Upper lobe of left lung (tissue), 4 donors: ENCODE results near the gene OR1Q1.

Experiments used
- EP300 ChIP-seq, 4 donors: sonication (generic); formaldehyde crosslinking; IDR thresholded peaks; one replicate each; pipeline ENCODE4 v1.5.1; 2017; ENCODE audit warnings: antibody characterized with exemption in 4 of 4, control low read depth in 2 of 4
- POLR2A ChIP-seq, 4 donors: fragments of 450-650 bp; IDR thresholded peaks; one replicate each; pipeline ENCODE4 v1.5.1; 2016 to 2017; ENCODE audit warnings: antibody characterized with exemption in 4 of 4, mild to moderate bottlenecking in 2 of 4
- POLR2AphosphoS5 ChIP-seq, 2 donors: sonication (generic); formaldehyde crosslinking; IDR thresholded peaks; one replicate each; pipeline ENCODE4 v1.5.1; 2017; ENCODE audit warnings: antibody characterized with exemption in 2 of 2
- TF ChIP-seq, protein P1 (sequence below), 6 experiments: fragments of 450-650 bp in 4 of 6; fragments of 200-600 bp in 2 of 6; sonication (generic) in 2 of 6; IDR thresholded peaks; one replicate each; pipeline ENCODE4 v1.5.1; 2016 to 2019; ENCODE audit warnings: antibody characterized with exemption in 6 of 6

DNA sequence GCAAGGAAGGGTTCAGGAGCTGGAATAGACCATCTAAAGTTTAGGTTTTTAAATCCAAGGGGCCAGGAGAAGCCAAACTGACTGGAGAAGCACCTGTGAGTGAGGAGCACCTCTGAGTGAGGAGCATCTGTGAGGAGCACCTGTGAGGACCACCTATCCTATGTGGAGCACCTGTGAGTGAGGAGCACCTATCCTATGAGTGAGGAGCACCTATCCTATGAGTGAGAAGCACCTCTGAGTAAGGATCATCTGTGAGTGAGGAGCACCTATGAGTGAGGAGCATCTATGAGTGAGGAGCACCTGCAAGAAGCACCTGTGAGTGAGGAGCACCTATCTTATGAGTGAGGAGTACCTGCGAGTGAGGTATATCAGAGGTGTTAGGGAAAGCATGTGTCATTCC is 8.0 kb upstream of the OR1Q1 start:
- no peak for TF ChIP-seq EP300 (IDR thresholded peaks at IDR 0.05)
- TF ChIP-seq, protein P1, sequence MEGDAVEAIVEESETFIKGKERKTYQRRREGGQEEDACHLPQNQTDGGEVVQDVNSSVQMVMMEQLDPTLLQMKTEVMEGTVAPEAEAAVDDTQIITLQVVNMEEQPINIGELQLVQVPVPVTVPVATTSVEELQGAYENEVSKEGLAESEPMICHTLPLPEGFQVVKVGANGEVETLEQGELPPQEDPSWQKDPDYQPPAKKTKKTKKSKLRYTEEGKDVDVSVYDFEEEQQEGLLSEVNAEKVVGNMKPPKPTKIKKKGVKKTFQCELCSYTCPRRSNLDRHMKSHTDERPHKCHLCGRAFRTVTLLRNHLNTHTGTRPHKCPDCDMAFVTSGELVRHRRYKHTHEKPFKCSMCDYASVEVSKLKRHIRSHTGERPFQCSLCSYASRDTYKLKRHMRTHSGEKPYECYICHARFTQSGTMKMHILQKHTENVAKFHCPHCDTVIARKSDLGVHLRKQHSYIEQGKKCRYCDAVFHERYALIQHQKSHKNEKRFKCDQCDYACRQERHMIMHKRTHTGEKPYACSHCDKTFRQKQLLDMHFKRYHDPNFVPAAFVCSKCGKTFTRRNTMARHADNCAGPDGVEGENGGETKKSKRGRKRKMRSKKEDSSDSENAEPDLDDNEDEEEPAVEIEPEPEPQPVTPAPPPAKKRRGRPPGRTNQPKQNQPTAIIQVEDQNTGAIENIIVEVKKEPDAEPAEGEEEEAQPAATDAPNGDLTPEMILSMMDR (IDR thresholded peaks at IDR 0.05), result no peak
- TF ChIP-seq POLR2AphosphoS5 (IDR thresholded peaks at IDR 0.05), result no peak
- TF ChIP-seq POLR2A (IDR thresholded peaks at IDR 0.05), result no peak
